SK-N-MC (cell line): ENCODE results near the gene NHERF2.
"Not testable (repeated sequence)": the region's sequence is repeated elsewhere in the genome, so short reads cannot be mapped to it uniquely, and the experiment has no call there.

Experiments
- DNase-seq: peaks from one replicate; pipeline ENCODE4 v3.0.0-alpha.2; 2011; ENCODE audit warnings: low read depth, low spot score
- H3K27ac ChIP-seq: fragments of 200-600 bp; sonication (generic); 2 replicates; pipeline ENCODE4 v1.5.1; 2016; ENCODE audit warnings: mixed run types
- H3K36me3 ChIP-seq: fragments of 200-600 bp; sonication (generic); 2 replicates; pipeline ENCODE4 v1.6.1; 2017; ENCODE audit warnings: antibody characterized with exemption, low read length, mixed read lengths; ENCODE audit not compliant: insufficient read depth
- H3K4me3 ChIP-seq: fragments of 200-600 bp; sonication (generic); 2 replicates; pipeline ENCODE4 v1.5.1; 2016
- H3K9ac ChIP-seq: fragments of 200-600 bp; sonication (generic); 2 replicates; pipeline ENCODE4 v1.8.0; 2017; ENCODE audit warnings: mixed run types, mixed read lengths; ENCODE audit not compliant: insufficient read length
- H3K9me3 ChIP-seq: fragments of 200-600 bp; sonication (generic); 2 replicates; pipeline ENCODE4 v1.6.1; 2017; ENCODE audit warnings: low read depth, mild to moderate bottlenecking, antibody characterized with exemption, low read length, moderate library complexity, mixed read lengths
- EZH2 ChIP-seq: fragments of 200-600 bp; sonication (generic); IDR thresholded peaks from one replicate; pipeline ENCODE4 v1.6.1; 2017; ENCODE audit warnings: antibody characterized with exemption
- FOXP2 ChIP-seq: optimal IDR thresholded peaks from 2 replicates; pipeline ENCODE3; 2011; ENCODE audit warnings: mild to moderate bottlenecking, moderate library complexity; ENCODE audit not compliant: insufficient read depth; ENCODE audit errors: extremely low read length, control extremely low read depth
- POLR2AphosphoS5 ChIP-seq: IDR thresholded peaks from 2 replicates; pipeline ENCODE4 v1.6.1; 2012; ENCODE audit warnings: mild to moderate bottlenecking, low read depth, low read length, borderline replicate concordance

The NHERF2 gene

GRCh38 chr16:2008009-2008526, 18.6 kb upstream of the NHERF2 start:
- no peaks in the 10 kb centered on the region for H3K9me3 ChIP-seq
- DNase-seq = no peak
- H3K36me3 ChIP-seq = peaks cover 14% of the 10 kb centered on the region; the same call in 1 of the 2 replicates
- peak overlapping the region; percentile 98 for H3K9ac ChIP-seq
- H3K27ac ChIP-seq = peak overlapping the region; percentile 54; the same call in 1 of the 2 replicates
- peak overlapping the region; percentile 96 for H3K4me3 ChIP-seq
- TF ChIP-seq POLR2AphosphoS5 (no peak), FOXP2 (no peak), EZH2 (no peak)

GRCh38 chr16:2008631-2009163, 18.0 kb upstream of the NHERF2 start:
- no peak for TF ChIP-seq FOXP2
- TF ChIP-seq POLR2AphosphoS5 = no peak
- no peak for TF ChIP-seq EZH2
- Histone ChIP-seq H3K27ac (peak overlapping the region; percentile 54), H3K9me3 (no peaks in the 10 kb centered on the region), H3K9ac (peak overlapping the region; percentile 98), H3K4me3 (peak overlapping the region; percentile 96), H3K36me3 (peaks cover 9% of the 10 kb centered on the region; the same call in 1 of the 2 replicates)
- DNase-seq = no peak

GRCh38 chr16:2009164-2009711, 17.5 kb upstream of the NHERF2 start:
- no peak for DNase-seq
- no peaks in the 10 kb centered on the region for H3K9me3 ChIP-seq
- H3K9ac ChIP-seq = peak overlapping the region; percentile 98
- peak overlapping the region; percentile 96 for H3K4me3 ChIP-seq
- TF ChIP-seq FOXP2 (no peak), POLR2AphosphoS5 (no peak), EZH2 (no peak)
- peak overlapping the region; percentile 54 for H3K27ac ChIP-seq
- peaks cover 9% of the 10 kb centered on the region; the same call in 1 of the 2 replicates for H3K36me3 ChIP-seq

- no peak for DNase-seq
- TF ChIP-seq FOXP2 = no peak
- peak; percentile 89 for TF ChIP-seq POLR2AphosphoS5
- TF ChIP-seq EZH2 = no peak
- no peaks in the 10 kb centered on the region for H3K9me3 ChIP-seq
- H3K4me3 ChIP-seq = peak within 1 kb of the TSS; percentile 96
- H3K27ac ChIP-seq = peak within 1 kb of the TSS; percentile 85
- peak within 1 kb of the TSS; percentile 98 for H3K9ac ChIP-seq
- peaks cover 9% of the 10 kb centered on the region; the same call in 1 of the 2 replicates for H3K36me3 ChIP-seq
Observed at GRCh38 chr16:2009791-2010510, 16.8 kb upstream of the NHERF2 start, which contains the start of gene ZNF598. ZNF598 (minus strand) TSS chr16:2009821.

GRCh38 chr16:2011726-2012125, 15.0 kb upstream of the NHERF2 start:
- not testable (repeated sequence) for DNase-seq, H3K27ac ChIP-seq, H3K4me3 ChIP-seq, H3K9ac ChIP-seq, H3K9me3 ChIP-seq, H3K36me3 ChIP-seq

- no peak for DNase-seq
- Histone ChIP-seq H3K9me3 (no peaks in the 10 kb centered on the region), H3K4me3 (no peak overlapping the region), H3K9ac (no peak overlapping the region), H3K27ac (no peak overlapping the region), H3K36me3 (no peaks in the 10 kb centered on the region)
- TF ChIP-seq EZH2 (no peak), POLR2AphosphoS5 (no peak), FOXP2 (no peak)
Observed at GRCh38 chr16:2013527-2013926, 13.2 kb upstream of the NHERF2 start.

GRCh38 chr16:2015117-2015946, 11.4 kb upstream of the NHERF2 start:
- Histone ChIP-seq H3K9ac (no peak overlapping the region), H3K36me3 (no peaks in the 10 kb centered on the region), H3K27ac (no peak overlapping the region), H3K4me3 (no peak overlapping the region), H3K9me3 (no peaks in the 10 kb centered on the region)
- TF ChIP-seq EZH2 = no peak
- no peak for TF ChIP-seq FOXP2
- TF ChIP-seq POLR2AphosphoS5 = no peak
- DNase-seq = no peak

- no peaks in the 10 kb centered on the region for H3K36me3 ChIP-seq
- H3K4me3 ChIP-seq = no peak overlapping the region
- H3K27ac ChIP-seq = no peak overlapping the region
- TF ChIP-seq FOXP2 = no peak
- TF ChIP-seq POLR2AphosphoS5 = no peak
- TF ChIP-seq EZH2 = no peak
- no peaks in the 10 kb centered on the region for H3K9me3 ChIP-seq
- no peak overlapping the region for H3K9ac ChIP-seq
- no peak for DNase-seq
Observed at GRCh38 chr16:2015947-2016208, 10.8 kb upstream of the NHERF2 start.
